ENCODE measurements around the gene SFI1. TPM values are rescaled to one million over a fixed set of nuclear protein-coding genes. Genes with fewer than 3 reads are reported as not detected.
A peak's percentile ranks its signal among the peaks of the same experiment; 100 is the strongest.

Gene SFI1
- total and polyA plus RNA-seq, 4 donors, result 3.1 to 16.2 (median 7.4) TPM

DNA sequence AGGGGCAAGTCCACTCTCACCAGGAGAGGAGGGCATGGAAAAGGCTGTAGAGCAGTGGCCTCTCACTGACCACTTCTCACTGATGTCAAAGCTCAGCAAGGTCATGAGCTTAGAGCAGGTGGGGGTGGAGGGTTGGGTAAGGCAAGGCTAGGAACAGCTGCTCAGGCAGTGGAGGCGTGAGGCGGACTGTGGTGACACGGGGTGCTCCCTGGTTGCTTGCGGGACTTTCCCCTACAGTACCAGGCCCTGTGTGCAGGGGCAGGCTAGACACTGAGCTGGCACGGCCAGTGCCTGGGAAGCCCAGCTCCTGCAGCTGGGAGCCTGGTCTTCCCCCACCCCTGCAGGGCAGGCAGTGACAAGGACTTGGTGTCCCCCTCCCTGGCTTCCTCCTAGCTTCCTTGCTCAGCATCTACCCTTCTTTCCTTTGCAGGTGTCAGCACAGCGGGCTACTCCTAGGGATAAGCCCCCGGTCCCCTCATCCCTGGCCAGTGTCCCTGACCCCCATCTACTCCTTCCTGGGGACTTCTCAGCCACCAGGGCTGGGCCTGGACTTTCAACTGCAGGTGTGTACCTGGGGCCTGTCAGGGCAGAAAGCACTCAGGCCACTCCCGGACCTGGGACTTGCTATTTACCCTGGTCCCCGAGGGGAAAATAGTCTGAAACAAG, 120.1 kb downstream of the SFI1 start:
- no peaks in the 10 kb centered on the region for H3K9me3 ChIP-seq (ENCODE audit: control insufficient read depth in 4 of 4, low read length in 3 of 4)
- peak; percentile 40 for DNase-seq (ENCODE audit: low spot score)
- 78% methylated on average over 9 of the region's 9 CpGs for WGBS
- H3K27ac ChIP-seq (ENCODE audit: low read depth in 1 of 2, low read length in 2 of 2), result no peak overlapping the region
- no peaks in the 10 kb centered on the region for H3K27me3 ChIP-seq (ENCODE audit: control insufficient read depth in 4 of 4, insufficient read depth in 4 of 4, low read length in 3 of 4)
- H3K9ac ChIP-seq (ENCODE audit: low read depth in 1 of 2, low read length in 2 of 2), result no peak overlapping the region
- TF ChIP-seq, protein P1, sequence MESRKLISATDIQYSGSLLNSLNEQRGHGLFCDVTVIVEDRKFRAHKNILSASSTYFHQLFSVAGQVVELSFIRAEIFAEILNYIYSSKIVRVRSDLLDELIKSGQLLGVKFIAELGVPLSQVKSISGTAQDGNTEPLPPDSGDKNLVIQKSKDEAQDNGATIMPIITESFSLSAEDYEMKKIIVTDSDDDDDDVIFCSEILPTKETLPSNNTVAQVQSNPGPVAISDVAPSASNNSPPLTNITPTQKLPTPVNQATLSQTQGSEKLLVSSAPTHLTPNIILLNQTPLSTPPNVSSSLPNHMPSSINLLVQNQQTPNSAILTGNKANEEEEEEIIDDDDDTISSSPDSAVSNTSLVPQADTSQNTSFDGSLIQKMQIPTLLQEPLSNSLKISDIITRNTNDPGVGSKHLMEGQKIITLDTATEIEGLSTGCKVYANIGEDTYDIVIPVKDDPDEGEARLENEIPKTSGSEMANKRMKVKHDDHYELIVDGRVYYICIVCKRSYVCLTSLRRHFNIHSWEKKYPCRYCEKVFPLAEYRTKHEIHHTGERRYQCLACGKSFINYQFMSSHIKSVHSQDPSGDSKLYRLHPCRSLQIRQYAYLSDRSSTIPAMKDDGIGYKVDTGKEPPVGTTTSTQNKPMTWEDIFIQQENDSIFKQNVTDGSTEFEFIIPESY (IDR thresholded peaks at IDR 0.05), result no peak
- TF ChIP-seq RXRA (IDR thresholded peaks at IDR 0.05), result no peak
- TF ChIP-seq GABPA (IDR thresholded peaks at IDR 0.05 in 1 of 2, conservative IDR thresholded peaks at IDR 0.05 in 1 of 2), result no peak
- no peak for TF ChIP-seq JUND (IDR thresholded peaks at IDR 0.05)
- TF ChIP-seq CTCF (IDR thresholded peaks at IDR 0.05; ENCODE audit: low read depth, low read length, missing input control), result no peak
- no peak for TF ChIP-seq EGR1 (IDR thresholded peaks at IDR 0.05; ENCODE audit: low read depth in 2 of 2)
- no peak for TF ChIP-seq HNF4A (conservative IDR thresholded peaks at IDR 0.05)
- TF ChIP-seq HNF4G (IDR thresholded peaks at IDR 0.05), result no peak
- no peak overlapping the region for H3K4me3 ChIP-seq (ENCODE audit: low read depth in 1 of 3, low read length in 3 of 3)
- H3K4me1 ChIP-seq (ENCODE audit: control insufficient read depth in 4 of 4, insufficient read depth in 4 of 4, low read length in 3 of 4), result peaks cover 0 to 5% (median 0%) of the 10 kb centered on the region in 4 donors
- H3K36me3 ChIP-seq (ENCODE audit: control insufficient read depth in 4 of 4, insufficient read depth in 3 of 4, low read depth in 1 of 4, low read length in 3 of 4), result peaks cover 3 to 36% (median 12%) of the 10 kb centered on the region in 4 donors

DNA sequence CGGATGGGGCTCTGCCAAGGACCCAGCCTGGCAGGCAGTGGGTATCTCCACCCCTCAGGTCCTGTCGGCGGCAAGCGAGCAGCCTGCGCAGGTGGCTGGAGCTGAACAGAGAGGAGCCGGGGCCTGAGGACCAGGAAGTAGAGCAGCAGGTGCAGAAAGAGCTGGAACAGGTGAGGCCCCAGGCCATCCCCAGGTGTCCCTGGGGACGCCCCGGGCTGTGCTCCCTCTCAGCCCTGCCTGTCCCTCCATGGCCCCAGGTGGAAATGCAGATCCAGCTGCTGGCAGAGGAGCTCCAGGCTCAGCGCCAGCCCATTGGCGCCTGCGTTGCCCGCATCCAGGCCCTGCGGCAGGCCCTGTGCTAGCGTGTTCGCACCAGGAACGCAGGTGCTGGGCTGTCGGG, 121.7 kb downstream of the SFI1 start:
- TF ChIP-seq RXRA (IDR thresholded peaks at IDR 0.05) (no peak), NR2F2 (IDR thresholded peaks at IDR 0.05) (no peak), HNF4G (IDR thresholded peaks at IDR 0.05) (no peak), JUND (IDR thresholded peaks at IDR 0.05) (no peak), EGR1 (IDR thresholded peaks at IDR 0.05; ENCODE audit: low read depth in 2 of 2) (no peak)
- Histone ChIP-seq H3K9me3 (ENCODE audit: control insufficient read depth in 4 of 4, low read length in 3 of 4) (no peaks in the 10 kb centered on the region), H3K4me3 (ENCODE audit: low read depth in 1 of 3, low read length in 3 of 3) (no peak overlapping the region), H3K27ac (ENCODE audit: low read depth in 1 of 2, low read length in 2 of 2) (no peak overlapping the region), H3K9ac (ENCODE audit: low read depth in 1 of 2, low read length in 2 of 2) (no peak overlapping the region), H3K4me1 (ENCODE audit: control insufficient read depth in 4 of 4, insufficient read depth in 4 of 4, low read length in 3 of 4) (peaks cover 0 to 5% (median 0%) of the 10 kb centered on the region in 4 donors), H3K27me3 (ENCODE audit: control insufficient read depth in 4 of 4, insufficient read depth in 4 of 4, low read length in 3 of 4) (no peaks in the 10 kb centered on the region), H3K36me3 (ENCODE audit: control insufficient read depth in 4 of 4, insufficient read depth in 3 of 4, low read depth in 1 of 4, low read length in 3 of 4) (peaks cover 3 to 45% (median 13%) of the 10 kb centered on the region in 4 donors)
- 90% methylated on average over 17 of the region's 17 CpGs for WGBS
- no peak for DNase-seq (ENCODE audit: low spot score)

GRCh38 chr22:31618471-31619176, 122.3 kb downstream of the SFI1 start:
- no peak for TF ChIP-seq EGR1 (IDR thresholded peaks at IDR 0.05; ENCODE audit: low read depth in 2 of 2)
- no peak for TF ChIP-seq FOXA2 (IDR thresholded peaks at IDR 0.05)
- TF ChIP-seq, protein P2, sequence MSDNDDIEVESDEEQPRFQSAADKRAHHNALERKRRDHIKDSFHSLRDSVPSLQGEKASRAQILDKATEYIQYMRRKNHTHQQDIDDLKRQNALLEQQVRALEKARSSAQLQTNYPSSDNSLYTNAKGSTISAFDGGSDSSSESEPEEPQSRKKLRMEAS (IDR thresholded peaks at IDR 0.05), result no peak
- no peak for TF ChIP-seq TAF1 (conservative IDR thresholded peaks at IDR 0.05)
- TF ChIP-seq GABPA (IDR thresholded peaks at IDR 0.05 in 1 of 2, conservative IDR thresholded peaks at IDR 0.05 in 1 of 2), result no peak
- no peak for TF ChIP-seq SP1 (IDR thresholded peaks at IDR 0.05)
- Histone ChIP-seq H3K4me1 (ENCODE audit: control insufficient read depth in 4 of 4, insufficient read depth in 4 of 4, low read length in 3 of 4) (peaks cover 0 to 5% (median 0%) of the 10 kb centered on the region in 4 donors), H3K27me3 (ENCODE audit: control insufficient read depth in 4 of 4, insufficient read depth in 4 of 4, low read length in 3 of 4) (no peaks in the 10 kb centered on the region), H3K9me3 (ENCODE audit: control insufficient read depth in 4 of 4, low read length in 3 of 4) (no peaks in the 10 kb centered on the region), H3K36me3 (ENCODE audit: control insufficient read depth in 4 of 4, insufficient read depth in 3 of 4, low read depth in 1 of 4, low read length in 3 of 4) (peaks cover 3 to 45% (median 14%) of the 10 kb centered on the region in 4 donors), H3K9ac (ENCODE audit: low read depth in 1 of 2, low read length in 2 of 2) (no peak overlapping the region), H3K4me3 (ENCODE audit: low read depth in 1 of 3, low read length in 3 of 3) (no peak overlapping the region), H3K27ac (ENCODE audit: low read depth in 1 of 2, low read length in 2 of 2) (no peak overlapping the region)
- no peak for DNase-seq (ENCODE audit: low spot score)
- 92% methylated on average over 5 of the region's 5 CpGs for WGBS

Data from liver (tissue), 9 donors.